HepG2 (cell line): Measurements from ENCODE around the gene TUT7. TPM values are rescaled to one million over a fixed set of nuclear protein-coding genes. Genes with fewer than 3 reads are reported as not detected.

Experiments used
- ATAC-seq: fragments of 200-7000 bp; cut with Tn5 transposase; 3 replicates; pipeline ENCODE4 v1.9.1; 2020; ENCODE audit warnings: mild to moderate bottlenecking, moderate library complexity
- BruUV-seq: library from RNA; stranded (reverse); fragments of 400-500 nt; replicated peaks from 2 replicates; lab custom pipeline; 2021; lab: Mats Ljungman, UMichigan
- CTCF ChIA-PET: fragments of 300-600 bp; formaldehyde crosslinking; extraction: SDS; loops from one replicate; lab custom pipeline; 2021; ENCODE audit warnings: low total read pairs, inconsistent platforms, low intra/inter-chr PET ratio; lab: Yijun Ruan, JAX
- POLR2A ChIA-PET: fragments of 350-600 bp; sonication (Branson Sonifier 250); formaldehyde crosslinking; loops from one replicate; lab custom pipeline; 2020; ENCODE audit warnings: antibody characterized with exemption, inconsistent platforms; lab: Yijun Ruan, JAX
- DNase-seq: peaks from one replicate; pipeline ENCODE4 v3.0.0-alpha.2; 2015; ENCODE audit warnings: low spot score
- FAIRE-seq: peaks from 3 replicates; lab custom pipeline; 2011; peaks lifted over from hg19 to GRCh38; lab: Jason Lieb, UNC
- H2AFZ ChIP-seq: one replicate; pipeline ENCODE4 v1.6.1; 2011; ENCODE audit warnings: low read length, inconsistent platforms
- H3K27ac ChIP-seq: fragments of 300-600 bp; 3 replicates; pipeline ENCODE4 v1.8.0; 2011; ENCODE audit warnings: mixed run types, mild to moderate bottlenecking, mixed read lengths, low read length, inconsistent platforms; ENCODE audit not compliant: insufficient read depth; ENCODE audit errors: extremely low read length
- H3K27me3 ChIP-seq, 2 experiments: fragments of 200-600 bp in 1 of 2; 2 replicates in 1 of 2; 3 replicates in 1 of 2; pipeline versions ENCODE4 v1.6.0 to v1.8.0; 2011; ENCODE audit warnings: low read length in 2 of 2, mild to moderate bottlenecking in 2 of 2, moderate library complexity in 2 of 2, inconsistent platforms in 1 of 2; ENCODE audit not compliant: insufficient read depth in 2 of 2, control insufficient read depth in 1 of 2
- H3K36me3 ChIP-seq, 2 experiments: fragments of 200-600 bp in 1 of 2; replicated peaks in 1 of 2; 2 replicates in 1 of 2; 3 replicates in 1 of 2; pipeline versions ENCODE4 v1.5.1 to v1.8.0; 2011; ENCODE audit warnings: low read length in 2 of 2, inconsistent platforms in 1 of 2; ENCODE audit not compliant: insufficient read depth in 2 of 2, control insufficient read depth in 1 of 2
- H3K4me1 ChIP-seq: 2 replicates; pipeline ENCODE4 v1.5.1; 2012; ENCODE audit warnings: low read length, inconsistent platforms; ENCODE audit not compliant: insufficient read depth
- H3K4me2 ChIP-seq: 2 replicates; pipeline ENCODE4 v1.6.0; 2011; ENCODE audit warnings: low read depth, low read length, inconsistent platforms
- H3K4me3 ChIP-seq, 3 experiments: fragments of 200-600 bp in 1 of 3; sonication (generic), shearing (Covaris generic) in 1 of 3; replicated peaks in 1 of 3; 2 replicates each; pipeline ENCODE4 v1.5.1; 2011 to 2016; ENCODE audit warnings: low read length in 3 of 3, inconsistent platforms in 2 of 3, low read depth in 2 of 3, mild to moderate bottlenecking in 2 of 3, control low read depth in 1 of 3, mixed read lengths in 1 of 3; ENCODE audit not compliant: insufficient read depth in 1 of 3
- H3K79me2 ChIP-seq: one replicate; pipeline ENCODE4 v1.6.1; 2011; ENCODE audit warnings: low read length, inconsistent platforms; ENCODE audit not compliant: insufficient read depth
- H3K9ac ChIP-seq: 2 replicates; pipeline ENCODE4 v1.6.0; 2011; ENCODE audit warnings: mild to moderate bottlenecking, low read depth, low read length, inconsistent platforms; ENCODE audit not compliant: insufficient read depth
- H3K9me3 ChIP-seq: 2 replicates; pipeline ENCODE4 v1.5.1; 2012; ENCODE audit warnings: mild to moderate bottlenecking, low read length
- H4K20me1 ChIP-seq: 2 replicates; pipeline ENCODE4 v1.6.0; 2011; ENCODE audit warnings: inconsistent platforms, mild to moderate bottlenecking, low read length, moderate library complexity; ENCODE audit not compliant: insufficient read depth
- FLYWCH1 ChIP-seq: sonication (generic); formaldehyde crosslinking; IDR thresholded peaks from 2 replicates; pipeline ENCODE4 v1.8.1; 2023; ENCODE audit warnings: mild to moderate bottlenecking, missing genetic modification reagents
- HES4 ChIP-seq: sonication (generic); formaldehyde crosslinking; IDR thresholded peaks from 2 replicates; pipeline ENCODE4 v1.9.0; 2021; ENCODE audit warnings: mild to moderate bottlenecking, missing genetic modification reagents, borderline replicate concordance
- SNAPC2 ChIP-seq: sonication (generic); formaldehyde crosslinking; IDR thresholded peaks from 2 replicates; pipeline ENCODE4 v1.8.1; 2022; ENCODE audit warnings: mild to moderate bottlenecking, missing genetic modification reagents
- ZNF317 ChIP-seq: sonication (generic); formaldehyde crosslinking; IDR thresholded peaks from 2 replicates; pipeline ENCODE4 v1.5.0; 2020; ENCODE audit warnings: mild to moderate bottlenecking, missing genetic modification reagents
- ZNF331 ChIP-seq: sonication (generic); formaldehyde crosslinking; IDR thresholded peaks from 2 replicates; pipeline ENCODE4 v1.4.0; 2020; ENCODE audit warnings: missing genetic modification reagents
- ZNF44 ChIP-seq: sonication (generic); formaldehyde crosslinking; IDR thresholded peaks from 2 replicates; pipeline ENCODE4 v1.5.1; 2020; ENCODE audit warnings: mild to moderate bottlenecking, missing genetic modification reagents
- ZNF597 ChIP-seq: sonication (generic); formaldehyde crosslinking; IDR thresholded peaks from 2 replicates; pipeline ENCODE4 v1.5.0; 2020; ENCODE audit warnings: missing genetic modification reagents
- ZNF749 ChIP-seq: sonication (generic); formaldehyde crosslinking; IDR thresholded peaks from 2 replicates; pipeline ENCODE4 v1.8.0; 2022; ENCODE audit warnings: mild to moderate bottlenecking, missing genetic modification reagents, moderate library complexity, borderline replicate concordance
- WGBS: methylation state at CpG from one replicate; pipeline ENCODE4 v1.1.6; 2017; ENCODE audit warnings: low lambda C conversion rate; 5-methylcytosine and 5-hydroxymethylcytosine counted together
- in situ Hi-C: cut with HindIII; loops from 2 replicates; pipeline ENCODE4 v1.10.0; 2017; ENCODE audit warnings: low pct_unique_long_range_greater_than_20kb; ENCODE audit not compliant: extremely low pct_ligation_motif_present
- intact Hi-C: fragments of 100-400 bp; cut with micrococcal nuclease; formaldehyde crosslinking; loops from one replicate; pipeline ENCODE4 v1.10.0; 2022; ENCODE audit not compliant: unreplicated experiment
- polyA plus RNA-seq, 8 experiments: library from polyadenylated mRNA; depleted of rRNA in 3 of 8; stranded (reverse) in 7 of 8; unstranded in 1 of 8; fragments of >200 nt; fragmentation: Illumina TruSeq in 4 of 8; extraction: Trizol in 4 of 8; gene quantifications; 2 replicates each; pipeline versions ENCODE4 v1.2.1 to v1.2.3, GENCODE V29; 2011 to 2016; ENCODE audit warnings: low read depth in 4 of 8, missing spikeins in 1 of 8, mixed read lengths in 1 of 8; ENCODE audit not compliant: insufficient read depth in 1 of 8
- total RNA-seq, 5 experiments: library from RNA; depleted of rRNA; stranded (reverse); fragments of >200 nt; fragmentation: Illumina TruSeq; extraction: Trizol; gene quantifications; 2 replicates each; pipeline ENCODE4 v1.2.3, GENCODE V29; 2016; ENCODE audit warnings: low read depth in 1 of 5

Gene TUT7
- total and polyA plus RNA-seq, 2 of the 13 experiments (the other 11 are each of a cell fraction or from before 2014, with no cell fraction given) = 12.0 to 19.4 TPM

DNA sequence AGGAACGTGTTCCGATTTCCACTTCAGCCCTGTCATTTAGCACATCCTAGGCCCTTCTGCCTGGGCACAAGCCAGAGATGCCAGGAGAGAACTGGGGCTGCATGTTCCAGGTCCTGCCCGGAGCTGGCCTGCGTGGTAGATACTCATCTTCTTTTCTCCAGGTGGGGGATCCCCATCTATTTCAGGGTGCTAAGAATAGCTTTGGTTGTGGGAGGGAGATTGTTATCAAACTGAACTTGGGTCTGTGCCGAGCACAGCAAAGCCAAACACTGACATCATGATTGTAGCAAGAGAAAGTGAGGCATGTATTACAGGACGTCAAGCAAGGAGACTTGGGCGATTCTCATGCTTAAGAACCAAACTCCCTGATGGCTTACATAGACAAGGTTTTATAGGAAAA, 113.0 kb downstream of the TUT7 start:
- no peak overlapping the region for H3K9ac ChIP-seq
- in situ Hi-C loops (no loop called here), intact Hi-C loops (no loop called here)
- TF ChIP-seq ZNF317 (CRISPR knock-in tag) (no peak), ZNF597 (CRISPR knock-in tag) (no peak), ZNF749 (no peak), ZNF331 (CRISPR knock-in tag) (no peak), ZNF44 (CRISPR knock-in tag) (no peak), FLYWCH1 (CRISPR knock-in tag) (no peak), HES4 (CRISPR knock-in tag) (no peak), SNAPC2 (no peak)
- H3K4me2 ChIP-seq = no peak overlapping the region
- ChIA-PET POLR2A (no interaction called here), CTCF (no interaction called here)
- no peaks in the 10 kb centered on the region for H3K27me3 ChIP-seq
- no peaks in the 10 kb centered on the region for H3K79me2 ChIP-seq
- peaks cover 4% of the 10 kb centered on the region; the same call in 1 of the 2 replicates for H3K4me1 ChIP-seq
- FAIRE-seq (no peak), DNase-seq (no peak), ATAC-seq (no peak)
- H3K4me3 ChIP-seq = no peak overlapping the region
- no peak overlapping the region for H3K27ac ChIP-seq
- no peaks in the 10 kb centered on the region for H4K20me1 ChIP-seq
- no peak overlapping the region for H2AFZ ChIP-seq
- no TSS peak for BruUV-seq
- WGBS = 56% methylated on average over 7 of the region's 7 CpGs
- no peaks in the 10 kb centered on the region for H3K9me3 ChIP-seq
- no peaks in the 10 kb centered on the region for H3K36me3 ChIP-seq
